ENCODE measurements around the gene HOXC4.

HOXC4 gene

DNA sequence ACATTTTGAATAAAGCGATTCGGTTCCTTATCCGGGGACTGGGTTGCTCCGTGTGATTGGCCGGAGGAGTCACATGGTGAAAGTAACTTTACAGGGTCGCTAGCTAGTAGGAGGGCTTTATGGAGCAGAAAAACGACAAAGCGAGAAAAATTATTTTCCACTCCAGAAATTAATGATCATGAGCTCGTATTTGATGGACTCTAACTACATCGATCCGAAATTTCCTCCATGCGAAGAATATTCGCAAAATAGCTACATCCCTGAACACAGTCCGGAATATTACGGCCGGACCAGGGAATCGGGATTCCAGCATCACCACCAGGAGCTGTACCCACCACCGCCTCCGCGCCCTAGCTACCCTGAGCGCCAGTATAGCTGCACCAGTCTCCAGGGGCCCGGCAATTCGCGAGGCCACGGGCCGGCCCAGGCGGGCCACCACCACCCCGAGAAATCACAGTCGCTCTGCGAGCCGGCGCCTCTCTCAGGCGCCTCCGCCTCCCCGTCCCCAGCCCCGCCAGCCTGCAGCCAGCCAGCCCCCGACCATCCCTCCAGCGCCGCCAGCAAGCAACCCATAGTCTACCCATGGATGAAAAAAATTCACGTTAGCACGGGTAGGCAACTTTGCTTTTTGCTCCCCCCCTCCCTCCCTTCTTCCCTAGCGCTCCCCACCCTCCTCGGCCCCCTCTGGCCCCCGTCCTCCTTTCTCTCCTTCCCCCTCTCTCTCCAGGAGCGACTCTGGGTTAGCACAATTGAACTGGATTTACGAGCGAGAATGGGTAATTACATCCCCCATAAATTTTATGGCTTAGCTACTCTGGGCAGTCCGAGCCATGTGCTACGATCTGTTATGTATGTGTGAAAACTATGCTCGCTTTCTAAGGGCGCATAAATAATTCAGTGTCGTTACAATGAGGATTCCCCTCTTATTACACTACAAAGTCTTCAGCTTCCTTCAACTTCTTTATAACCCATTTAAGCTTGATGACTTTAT, at the start of gene HOXC4:
HOXC4 (plus strand) TSS at position 85 of the 991 bp plus-strand sequence; CDS start at position 173, 88 bp downstream.
- no peak for DNase-seq

DNA sequence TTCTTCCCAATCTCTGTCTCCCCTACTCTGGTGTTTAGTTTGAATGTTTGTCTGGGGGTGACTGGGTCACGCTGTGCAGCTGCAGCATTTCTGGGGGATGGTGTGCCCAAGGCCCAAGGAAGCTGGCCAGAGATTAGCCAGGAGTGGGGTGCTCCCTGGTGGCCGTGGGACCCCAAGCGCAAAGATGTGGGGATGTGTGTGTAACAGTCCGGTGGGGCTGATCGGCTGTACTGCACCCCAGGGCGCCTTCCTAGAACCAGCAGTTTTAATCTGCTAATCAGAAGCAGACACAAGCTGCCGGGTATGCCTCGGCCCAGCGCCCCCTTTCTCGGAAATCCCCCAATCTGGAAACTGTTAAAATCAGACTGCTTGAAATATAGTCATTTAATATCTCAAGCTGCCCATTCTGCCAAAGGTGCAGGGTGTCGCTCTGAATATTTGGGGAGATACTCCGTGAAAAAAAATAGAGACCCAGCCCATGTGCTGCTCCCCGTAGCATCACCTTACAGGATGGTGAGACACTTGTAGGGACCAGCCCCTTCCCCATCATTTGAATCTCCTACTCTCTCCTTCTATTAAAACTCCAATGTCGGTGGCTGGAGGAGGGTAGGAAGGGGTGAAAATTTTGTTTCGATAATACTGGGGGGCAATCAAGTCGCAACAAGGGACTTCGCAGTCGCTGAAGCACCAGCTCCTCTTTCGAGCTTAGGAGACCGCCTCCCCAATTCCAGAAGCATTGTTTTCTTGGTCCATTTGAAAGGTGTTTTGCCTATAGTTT, 49.4 kb upstream of the HOXC4 start:
- no peak for DNase-seq

DNA sequence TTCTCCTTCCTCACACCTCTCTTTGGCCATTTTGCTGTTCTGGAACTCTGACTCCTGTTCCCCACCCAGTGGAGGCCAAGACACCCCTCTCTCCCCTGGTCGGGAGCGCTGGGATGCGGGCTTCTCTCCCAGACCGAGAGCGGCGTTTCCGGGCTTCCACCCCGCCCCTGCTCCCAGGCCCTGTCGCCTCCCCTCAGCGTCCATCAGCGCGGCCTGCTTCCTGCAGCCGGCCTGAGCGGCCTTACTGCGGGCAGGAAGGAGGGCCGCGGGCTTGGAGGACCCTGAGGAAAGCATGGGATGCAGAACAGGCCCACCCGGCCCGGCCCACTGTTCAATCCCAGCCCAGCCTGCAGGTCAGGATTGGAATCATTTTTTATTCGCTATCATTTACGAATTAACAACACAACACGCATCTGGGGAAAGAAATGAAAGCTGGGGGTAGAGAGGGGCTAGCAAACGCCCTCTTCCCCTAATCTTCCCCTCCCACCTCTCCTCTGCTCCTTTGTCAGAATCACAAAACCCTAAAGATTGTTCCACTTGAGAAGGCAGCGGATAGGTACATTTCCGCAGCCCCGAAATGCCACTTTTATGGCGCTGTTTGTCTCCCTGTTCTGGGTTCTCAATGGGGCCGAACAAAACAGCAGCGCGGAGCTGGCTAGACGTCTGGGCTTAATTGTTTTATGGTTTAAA, 48.6 kb upstream of the HOXC4 start:
- no peak for DNase-seq

DNA sequence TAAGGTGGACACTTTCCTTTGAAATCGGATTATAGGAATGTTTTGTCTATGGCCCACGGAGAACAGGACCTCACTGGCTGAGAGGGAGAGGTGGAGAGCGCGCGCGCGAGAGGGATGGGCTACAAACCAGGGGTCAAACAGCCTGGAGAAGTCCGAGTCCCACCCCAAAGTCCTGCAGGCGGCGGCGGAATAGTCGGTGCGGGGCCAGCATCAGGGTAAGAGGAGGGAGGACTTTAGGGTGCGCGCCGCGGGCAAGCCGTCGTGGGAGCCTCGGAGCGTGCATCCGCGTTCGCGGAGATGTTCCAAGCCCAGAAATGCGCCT, 48.1 kb upstream of the HOXC4 start:
- DNase-seq, result no peak

DNA sequence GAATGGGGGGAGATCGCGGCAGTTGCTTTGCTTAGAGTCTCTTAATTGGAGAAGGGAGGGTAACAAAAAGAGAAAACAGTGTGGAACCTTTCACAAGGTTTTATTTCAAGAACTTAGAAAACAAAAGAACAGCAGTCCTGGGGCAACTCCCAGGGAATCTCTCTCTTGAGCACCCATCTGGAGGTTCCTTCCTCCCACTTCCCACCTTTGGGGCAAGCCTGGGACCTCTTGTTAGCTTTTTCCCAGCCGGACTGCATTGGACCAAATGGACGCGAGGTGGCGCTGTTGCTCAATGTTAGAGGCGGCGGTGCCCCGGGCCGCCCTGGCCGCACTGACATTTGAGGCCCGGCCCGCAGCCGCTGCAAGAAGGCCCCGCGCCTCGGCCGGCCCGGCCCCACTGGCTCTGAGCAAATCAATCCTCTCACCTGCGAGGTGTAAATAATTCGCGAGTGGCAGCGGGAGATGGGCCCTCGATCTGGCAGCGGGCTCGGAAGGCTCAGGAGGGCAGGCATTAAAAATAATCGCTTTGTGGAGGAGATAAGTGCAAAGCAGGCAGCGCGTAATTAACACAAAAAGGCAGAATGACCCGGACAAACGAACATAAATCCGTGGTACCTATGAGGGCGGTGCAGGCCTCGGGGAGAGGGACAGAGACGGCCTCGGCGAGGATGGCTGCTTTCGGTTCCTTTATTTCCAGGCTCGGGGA, 47.6 kb upstream of the HOXC4 start:
- no peak for DNase-seq

DNA sequence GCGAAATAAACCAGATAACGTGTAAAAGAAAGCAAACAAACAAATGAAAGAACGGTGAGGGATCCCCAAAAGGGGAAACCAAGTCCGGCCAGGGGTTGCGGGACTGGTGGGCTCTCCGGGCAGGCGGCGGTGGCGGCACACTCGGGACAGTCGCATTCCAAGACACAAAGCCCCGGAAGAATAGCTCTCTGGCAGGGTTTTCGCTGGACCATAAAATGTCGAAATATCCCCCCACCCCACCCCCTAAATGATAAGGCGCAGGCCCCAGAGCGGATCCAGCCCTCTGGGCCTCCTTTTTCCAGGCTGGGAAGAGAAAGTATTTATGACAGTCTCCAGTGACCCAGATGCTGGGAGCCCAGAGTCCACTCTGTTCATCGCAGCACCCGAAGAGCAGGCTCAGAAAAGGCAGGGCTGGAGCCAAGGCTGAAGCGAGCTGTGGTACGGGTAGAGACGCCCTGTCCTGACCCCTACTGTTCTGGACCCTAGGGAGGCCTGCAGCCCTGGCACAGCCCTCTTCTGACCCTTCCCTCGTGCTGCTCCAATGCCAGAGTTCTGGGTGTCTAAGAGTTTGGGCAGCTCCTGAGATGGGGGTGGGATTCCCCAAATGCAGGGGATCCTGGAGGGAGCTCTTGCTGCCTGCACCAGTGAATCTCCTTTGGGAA, 46.9 kb upstream of the HOXC4 start:
- DNase-seq, result no peak

DNA sequence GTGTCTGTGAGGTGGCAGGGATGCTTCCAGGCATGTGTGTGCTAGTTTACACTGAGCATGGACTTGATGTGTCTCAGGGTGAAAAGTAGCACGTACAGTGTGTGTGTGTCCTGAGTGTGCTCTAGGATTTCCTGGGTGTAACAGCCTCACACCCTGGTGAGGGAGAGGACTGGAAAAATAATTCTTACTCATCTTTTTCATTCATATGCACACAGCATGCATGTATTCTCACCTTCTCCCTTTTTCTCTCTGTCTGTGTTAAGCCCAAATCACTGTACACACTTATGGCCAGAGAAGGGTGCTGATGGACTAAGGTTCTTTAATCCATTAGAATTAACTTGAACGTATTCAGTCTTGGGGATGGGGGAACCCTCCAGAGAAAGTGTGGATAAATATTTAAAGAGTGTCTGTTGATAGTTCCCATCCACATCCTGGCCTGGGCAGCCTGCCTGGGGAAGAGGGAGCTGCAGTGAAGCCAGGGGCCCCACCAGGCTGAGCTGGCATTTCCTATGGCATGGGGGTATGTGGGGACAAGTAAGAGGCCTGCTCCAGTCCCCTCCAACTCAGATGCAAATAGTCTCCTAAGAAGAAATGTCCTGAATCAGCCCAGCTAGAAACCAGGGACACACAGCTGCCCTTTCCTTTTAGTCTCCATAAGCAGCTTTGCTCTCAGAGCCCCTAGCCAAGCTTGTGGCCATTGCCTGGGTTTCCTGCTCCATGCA, 45.9 kb upstream of the HOXC4 start:
- no peak for DNase-seq

DNA sequence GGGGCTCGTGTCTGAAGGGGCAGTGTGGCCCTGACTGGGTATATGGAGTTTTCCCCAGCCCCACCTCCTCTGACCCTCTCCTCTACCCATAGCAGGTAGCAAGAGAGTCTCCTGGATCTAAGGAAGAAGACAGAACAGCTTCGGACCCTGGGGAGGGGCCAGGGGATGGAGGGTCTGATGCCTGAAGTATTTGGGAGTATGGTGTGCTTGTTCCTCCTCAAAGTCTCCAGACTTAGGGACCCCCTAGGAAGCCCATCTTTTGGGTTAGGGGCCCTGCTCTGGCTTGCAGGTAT, 45.4 kb upstream of the HOXC4 start:
- DNase-seq, result no peak

DNA sequence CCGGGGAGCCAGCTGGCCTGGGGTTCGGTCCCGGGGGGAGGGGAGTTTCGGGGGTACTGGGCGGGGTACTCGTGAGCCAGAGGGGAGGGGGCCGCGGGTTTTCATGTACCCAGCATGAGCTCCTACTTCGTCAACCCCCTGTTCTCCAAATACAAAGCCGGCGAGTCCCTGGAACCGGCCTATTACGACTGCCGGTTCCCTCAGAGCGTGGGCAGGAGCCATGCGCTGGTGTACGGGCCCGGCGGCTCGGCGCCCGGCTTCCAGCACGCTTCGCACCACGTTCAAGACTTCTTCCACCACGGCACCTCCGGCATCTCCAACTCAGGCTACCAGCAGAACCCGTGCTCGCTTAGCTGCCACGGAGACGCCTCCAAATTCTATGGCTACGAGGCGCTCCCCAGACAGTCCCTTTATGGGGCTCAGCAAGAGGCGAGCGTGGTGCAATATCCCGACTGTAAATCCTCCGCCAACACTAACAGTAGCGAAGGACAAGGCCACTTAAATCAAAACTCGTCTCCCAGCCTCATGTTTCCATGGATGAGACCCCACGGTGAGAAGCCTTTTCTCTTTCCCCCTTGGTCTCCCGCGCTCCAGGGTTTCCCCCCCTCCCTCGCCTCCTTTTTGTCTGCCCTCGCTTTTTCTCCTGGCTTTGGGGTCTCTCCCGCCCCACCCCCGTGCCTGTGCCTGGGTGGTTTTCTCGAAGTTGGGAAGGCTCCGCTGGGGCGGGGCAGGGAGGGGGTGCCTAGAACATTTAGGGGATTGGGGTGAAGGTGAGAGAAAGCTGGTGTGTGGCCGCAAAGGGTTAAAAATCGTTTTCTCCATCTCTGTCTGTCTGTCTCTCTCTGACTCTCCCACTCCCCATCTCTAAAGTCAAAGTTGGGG, 44.2 kb upstream of the HOXC4 start:
- no peak for DNase-seq

DNA sequence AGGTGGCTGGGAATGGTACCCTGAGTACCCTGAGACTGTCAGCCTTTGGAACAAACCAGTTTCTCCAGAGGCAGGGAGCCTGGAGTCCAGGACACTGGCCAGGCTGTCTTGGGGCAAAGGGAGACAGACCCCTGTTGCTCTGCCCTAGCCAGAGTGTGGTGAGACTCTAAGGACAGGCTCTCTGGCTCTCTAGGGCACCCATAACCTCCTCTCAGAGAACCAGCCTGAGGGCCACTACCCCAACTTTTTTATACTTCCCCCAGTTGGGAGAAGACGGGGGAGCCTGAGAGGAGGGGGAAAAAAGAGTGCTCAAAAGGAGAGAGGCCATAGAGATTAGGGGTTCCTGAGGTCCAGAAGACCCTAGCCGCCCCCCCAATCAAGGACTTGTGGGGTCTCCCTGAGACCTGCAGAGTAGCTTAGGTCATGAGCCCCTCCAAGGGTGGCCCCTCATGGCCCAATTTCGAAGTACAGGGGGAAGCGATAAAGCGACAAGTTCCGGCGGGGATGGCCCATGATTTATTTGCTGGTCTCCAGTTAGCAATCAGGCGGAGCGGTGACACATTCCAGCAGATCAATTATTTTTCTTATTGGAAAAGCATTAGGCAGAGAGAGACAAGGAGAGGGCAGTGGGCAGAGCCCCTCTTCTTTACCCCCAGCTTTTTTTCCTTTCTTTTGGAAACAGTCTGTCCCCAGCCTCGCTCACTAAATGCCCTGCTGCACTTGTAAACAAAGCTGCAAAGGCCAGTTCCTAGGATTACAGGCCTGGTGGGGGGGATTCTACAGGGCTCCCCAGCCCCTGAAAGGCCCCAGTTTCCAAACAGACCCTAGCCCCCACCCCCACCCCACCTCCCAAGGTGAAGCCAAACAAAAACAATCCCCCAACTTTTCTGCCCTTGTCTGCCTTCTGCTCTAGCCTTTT, 43.3 kb upstream of the HOXC4 start:
- DNase-seq, result no peak

DNA sequence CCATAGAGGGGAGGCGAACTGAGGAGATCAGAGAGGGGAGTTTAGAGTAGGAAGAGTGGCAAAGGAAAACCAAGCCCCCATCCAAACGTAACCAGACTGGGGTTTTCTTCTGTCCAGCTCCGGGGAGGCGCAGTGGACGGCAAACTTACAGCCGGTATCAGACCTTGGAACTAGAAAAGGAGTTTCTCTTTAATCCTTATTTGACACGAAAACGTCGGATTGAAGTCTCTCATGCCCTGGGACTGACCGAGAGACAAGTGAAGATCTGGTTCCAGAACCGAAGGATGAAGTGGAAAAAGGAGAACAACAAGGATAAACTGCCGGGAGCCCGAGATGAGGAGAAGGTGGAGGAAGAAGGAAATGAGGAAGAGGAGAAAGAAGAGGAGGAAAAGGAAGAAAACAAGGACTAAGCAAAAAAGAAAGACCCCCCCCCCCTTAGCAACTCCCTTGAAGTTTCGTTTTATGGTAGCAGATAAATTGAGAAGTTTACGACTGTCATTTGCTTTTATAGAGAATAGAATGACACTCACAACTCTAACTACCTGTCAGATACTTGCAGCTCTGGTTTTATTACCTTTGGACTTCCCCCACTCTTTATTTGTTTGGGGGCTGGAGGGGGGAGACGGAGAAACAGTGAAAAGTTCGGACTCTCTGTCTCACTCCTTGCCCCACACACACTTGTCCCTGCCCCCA, 42.5 kb upstream of the HOXC4 start:
- DNase-seq, result no peak

DNA sequence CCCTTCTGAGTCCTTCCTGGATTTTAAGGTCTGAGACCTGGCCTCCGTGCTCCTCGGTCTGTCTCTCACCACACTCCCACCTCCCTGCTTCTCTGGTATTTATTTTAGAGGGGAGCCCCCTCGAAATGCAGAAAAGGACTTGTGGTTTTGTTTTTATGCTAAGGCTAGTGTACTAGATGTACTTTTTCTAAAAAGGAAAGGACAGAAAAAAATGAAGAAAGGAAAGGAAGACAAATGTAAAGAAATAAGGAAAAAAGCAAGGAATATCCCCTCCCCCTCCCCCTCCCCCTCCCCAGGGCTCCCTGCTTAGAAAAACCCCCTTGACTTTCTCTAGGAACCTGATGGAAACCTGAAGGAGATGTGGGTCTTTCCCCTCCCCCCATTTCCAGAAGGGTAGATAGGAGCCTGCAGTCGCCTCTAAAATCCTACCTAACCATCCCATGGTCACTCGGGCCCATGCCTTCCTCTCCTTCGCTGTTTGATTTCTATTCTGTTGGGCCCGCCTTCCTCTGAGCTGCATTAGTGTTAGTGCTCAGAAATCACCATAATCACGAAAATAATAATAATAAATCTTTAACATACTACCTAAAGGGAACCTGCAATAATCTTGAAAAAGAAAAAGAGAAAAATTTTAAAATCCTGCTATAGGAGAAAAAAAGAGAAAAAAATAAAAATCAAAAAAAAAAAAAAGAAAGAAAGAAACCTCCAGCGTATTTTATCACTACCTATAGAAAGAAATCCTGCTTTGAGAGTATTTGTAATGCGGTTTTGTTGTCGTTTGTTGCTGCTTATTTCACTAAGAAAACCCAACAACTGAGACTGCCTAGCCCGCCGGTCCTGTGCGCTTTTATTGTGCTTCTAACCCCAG, 41.7 kb upstream of the HOXC4 start:
- DNase-seq, result no peak

DNA sequence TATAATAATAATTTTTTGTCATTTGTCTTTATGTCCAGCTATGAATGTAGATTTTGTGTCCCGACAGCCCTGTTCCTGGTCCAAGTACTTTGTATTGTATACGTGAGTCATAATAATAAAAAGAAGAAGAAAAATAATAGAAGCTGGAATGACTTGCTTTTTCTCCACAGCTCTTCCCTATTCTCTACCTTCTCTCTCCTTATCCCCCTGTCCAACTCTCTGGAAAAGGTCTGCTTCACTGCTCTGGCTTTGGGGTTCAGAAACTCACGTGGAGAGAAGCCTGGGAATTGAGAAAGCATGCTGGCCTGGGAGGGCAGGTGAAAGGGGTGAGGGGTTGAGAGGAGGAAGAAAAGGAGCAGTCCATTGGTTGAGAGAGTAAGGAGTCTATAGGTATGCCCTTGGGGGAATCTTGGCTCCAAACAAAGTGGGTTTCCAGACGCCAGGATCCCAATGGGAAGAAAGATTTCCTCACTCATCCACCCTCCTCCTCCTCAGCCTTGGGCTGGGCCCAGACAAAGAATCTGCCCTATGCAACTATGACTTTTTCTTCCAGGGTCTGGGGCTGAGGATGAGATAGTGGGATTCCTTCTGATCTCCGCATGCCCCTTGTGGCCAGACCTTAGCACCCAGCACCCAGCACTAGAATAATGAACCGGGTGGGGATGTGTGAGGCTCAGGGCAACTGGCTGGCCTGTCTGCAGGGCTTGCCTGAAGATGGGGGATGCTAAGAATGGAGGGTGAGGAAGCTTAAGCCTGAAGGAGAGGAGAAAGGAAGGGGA, 40.8 kb upstream of the HOXC4 start:
- no peak for DNase-seq

DNA sequence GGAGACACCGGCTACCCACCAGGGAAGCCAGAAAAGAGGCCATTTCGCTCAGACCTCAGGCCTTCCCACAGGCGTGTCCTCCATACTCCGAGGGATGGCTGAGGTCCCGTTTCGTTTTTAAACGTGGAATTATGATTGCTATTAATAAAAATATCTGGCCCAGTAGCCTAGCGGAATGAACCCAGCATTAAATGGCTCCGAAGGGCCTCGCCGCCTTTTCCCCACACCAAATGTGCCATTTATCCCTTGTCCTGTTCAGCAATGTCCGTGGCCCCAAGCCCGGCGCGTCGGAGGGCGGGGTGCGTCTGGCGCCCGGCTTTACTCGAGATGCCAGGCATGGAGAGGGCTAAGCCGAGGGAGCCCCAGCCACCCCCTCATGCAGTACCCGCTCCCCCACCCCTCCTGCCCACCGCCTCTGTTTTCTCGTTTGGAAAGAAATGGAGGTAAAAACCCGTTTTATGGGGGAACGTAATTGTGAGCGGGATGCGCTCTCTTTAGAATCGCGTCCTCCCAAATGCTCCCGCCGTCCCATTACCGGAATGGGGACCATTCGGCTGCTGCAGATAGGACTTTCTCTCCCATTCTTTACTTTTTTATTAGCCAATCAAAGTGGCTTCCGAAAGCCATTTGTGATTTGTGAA, 39.1 kb upstream of the HOXC4 start:
- DNase-seq, result no peak

DNA sequence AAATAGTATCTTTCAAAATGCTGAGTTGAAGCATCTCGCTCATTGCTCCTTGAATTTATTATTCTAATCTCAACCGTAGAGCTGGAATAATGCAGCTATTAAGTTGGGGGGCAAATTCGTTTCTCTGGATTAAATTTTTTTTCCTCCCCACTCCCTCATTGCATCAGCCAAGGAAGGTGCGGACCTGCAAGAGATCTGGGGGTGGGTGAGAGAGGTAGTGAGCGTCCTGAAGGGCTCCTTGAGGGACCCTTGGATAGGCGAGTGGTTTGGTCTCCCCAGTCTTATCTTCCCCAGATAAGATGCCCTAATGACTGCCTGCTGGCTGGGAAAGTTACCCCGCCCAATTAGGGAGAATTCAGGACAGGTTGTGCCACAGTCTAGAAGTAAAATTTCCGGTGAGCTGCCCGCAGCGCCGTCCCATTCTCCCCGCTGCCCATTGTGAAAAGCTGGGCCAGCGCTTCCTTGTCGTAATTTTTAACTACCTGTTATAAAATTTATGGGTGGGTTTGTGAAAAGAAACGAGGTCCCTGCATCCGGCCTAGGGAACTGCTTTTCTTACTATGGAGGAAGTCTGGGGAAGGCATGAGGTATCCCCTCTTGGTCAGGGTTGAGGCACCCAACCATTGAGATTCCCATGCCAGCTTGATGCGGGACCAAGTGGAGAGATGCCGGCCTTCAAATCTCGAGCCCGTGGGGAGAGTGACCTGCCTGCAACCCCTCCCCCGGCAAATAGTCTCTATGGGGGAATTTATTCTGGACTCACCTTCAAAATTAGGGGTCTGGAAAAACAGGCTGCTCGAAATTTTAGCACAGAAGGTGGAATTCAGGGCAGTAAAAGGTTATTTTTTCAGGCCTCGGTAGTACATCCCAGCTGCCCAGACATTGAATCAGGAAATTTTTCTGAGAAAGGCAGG, 38.4 kb upstream of the HOXC4 start:
- no peak for DNase-seq

Data from NCI-H187 treated with DMSO at 0.1 percent for 48 hours (cell line).